Umbilical cord (tissue), 2 donors: ENCODE measurements around the gene TPSG1. TPM values are rescaled to one million over a fixed set of nuclear protein-coding genes. Genes with fewer than 3 reads are reported as not detected.

Experiments used
- DNase-seq: peaks from one replicate; pipeline ENCODE4 v3.0.0-alpha.2; 2015; ENCODE audit warnings: low spot score
- total RNA-seq: library from RNA; depleted of rRNA; stranded (reverse); fragments of >200 nt; gene quantifications from one replicate; pipeline ENCODE4 v1.2.3, GENCODE V29; 2014; ENCODE audit warnings: low replicate concordance; ENCODE audit not compliant: insufficient read depth

Gene TPSG1
- total RNA-seq, 1 donor from 2014 or later = not detected

GRCh38 chr16:1177750-1178149 lies 47.3 kb downstream of the TPSG1 start:
- DNase-seq = no peak

- no peak for DNase-seq
Observed at GRCh38 chr16:1177053-1177452, 48.0 kb downstream of the TPSG1 start.

DNA sequence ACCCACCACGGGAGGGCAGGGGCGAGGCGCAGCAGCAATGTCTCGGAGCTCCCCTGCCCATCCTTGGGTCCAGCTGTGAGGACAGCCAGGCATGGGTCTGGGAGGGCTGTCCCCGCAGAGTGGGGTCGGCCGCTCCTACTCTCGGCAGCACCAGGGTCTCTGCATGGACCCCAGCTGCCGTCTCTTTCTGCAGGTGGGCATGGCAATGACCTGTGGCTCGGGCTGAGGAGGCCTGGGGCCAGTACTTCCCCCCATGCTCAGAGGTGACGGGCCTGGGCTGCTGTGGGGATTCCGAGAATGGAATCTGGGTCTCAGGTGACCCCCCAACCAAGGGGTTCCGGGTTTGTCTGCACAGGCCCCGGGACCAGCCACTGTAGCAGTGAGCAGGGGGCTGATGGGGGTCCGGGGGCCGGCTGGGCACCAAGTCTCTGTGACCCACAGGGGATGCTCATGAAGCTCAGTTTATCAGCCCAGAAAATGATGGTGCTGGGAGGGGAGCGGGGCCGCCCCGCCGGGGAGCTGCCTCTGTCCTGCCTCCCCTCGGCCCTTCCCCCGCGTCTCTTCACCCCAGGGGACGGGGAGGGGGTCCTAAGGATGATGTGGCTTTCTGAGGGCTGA lies 48.7 kb downstream of the TPSG1 start:
- no peak for DNase-seq

DNA sequence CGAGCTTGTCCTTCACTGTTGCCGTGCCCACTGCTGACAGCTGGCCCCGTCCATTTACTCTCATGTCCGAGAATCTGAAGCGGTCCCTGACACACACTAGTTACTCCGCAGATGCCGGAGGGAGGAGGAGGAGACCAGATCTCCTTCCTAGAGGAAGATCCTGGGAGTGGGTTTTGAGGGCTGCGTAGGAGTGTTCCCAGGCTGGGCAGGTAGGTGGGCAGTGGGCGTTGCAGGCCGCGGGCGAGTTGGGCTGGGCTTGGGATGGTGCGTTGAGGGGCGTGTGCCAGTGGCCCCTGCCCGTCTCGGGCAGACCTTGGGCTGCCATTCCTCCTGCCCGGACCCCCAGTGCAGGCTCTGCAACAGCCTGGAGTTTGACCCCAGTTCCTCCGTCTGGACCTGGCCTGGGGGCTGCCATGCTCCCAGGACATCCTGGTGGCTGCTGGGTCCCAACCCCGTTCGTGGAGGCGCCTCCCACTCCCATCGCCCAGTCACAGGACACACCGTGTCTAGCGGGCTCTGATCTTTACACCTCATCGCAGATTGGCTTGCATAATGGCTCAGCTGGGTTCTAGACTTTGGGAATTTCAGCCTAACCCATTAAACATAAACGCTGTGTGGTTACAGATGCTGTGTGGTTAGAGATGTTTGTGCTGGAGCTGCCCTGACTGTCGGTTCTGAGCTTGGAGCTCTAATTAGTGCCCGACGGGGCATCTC lies 49.3 kb downstream of the TPSG1 start:
- DNase-seq = no peak

- no peak for DNase-seq
Observed at GRCh38 chr16:1174477-1175357, 50.4 kb downstream of the TPSG1 start.

DNA sequence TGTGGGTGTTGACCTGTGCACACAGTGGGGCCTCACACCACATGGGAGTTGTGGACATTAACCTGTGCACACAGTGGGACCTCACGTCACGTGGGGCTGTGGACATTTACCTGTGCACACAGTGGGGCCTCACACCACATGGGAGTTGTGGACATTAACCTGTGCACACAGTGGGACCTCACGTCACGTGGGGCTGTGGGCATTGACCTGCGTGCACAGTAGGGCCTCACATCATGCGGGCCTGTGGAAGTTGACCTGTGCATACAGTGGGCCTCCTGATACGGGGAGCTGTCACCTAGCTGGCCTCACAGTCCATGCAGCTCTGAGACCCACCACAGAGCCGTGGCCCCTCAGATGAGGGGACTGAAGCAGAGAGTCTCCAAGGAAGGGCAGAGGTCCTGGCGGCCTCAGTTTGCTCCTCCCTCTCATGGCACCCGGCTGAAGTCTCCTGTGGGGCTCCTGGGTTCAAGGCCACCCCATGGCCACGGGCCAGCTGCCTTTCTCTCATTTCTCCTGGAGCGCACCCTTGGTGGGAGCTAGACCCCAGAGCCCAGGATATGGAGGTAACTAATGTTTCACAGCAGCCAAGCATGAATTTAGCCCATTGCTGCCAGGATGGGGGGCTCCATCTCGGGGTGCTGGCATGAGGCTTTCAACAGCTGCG lies 51.1 kb downstream of the TPSG1 start:
- no peak for DNase-seq

DNA sequence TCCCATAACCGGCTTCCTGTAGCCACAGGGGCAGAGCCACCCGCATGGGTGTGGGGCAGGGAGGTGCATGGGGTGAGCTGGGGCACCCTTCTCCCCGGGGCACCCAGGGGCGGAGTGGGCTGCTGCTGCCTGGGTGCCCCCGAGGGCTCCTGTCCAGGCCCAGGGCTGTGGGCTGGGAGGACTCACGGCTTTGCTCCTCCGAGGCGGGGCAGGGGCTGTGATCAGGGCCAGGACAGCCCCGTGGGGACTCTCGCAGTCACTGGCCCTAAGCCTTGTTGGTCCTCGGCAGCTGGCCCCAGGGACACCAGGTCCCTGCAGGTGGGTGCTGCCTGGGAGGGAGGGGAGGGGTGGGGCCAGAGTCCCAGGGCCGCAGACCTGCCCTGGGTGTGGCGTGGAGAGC lies 52.4 kb downstream of the TPSG1 start:
- no peak for DNase-seq

- no peak for DNase-seq
Observed at GRCh38 chr16:1171854-1172428, 53.1 kb downstream of the TPSG1 start.

Other genes starting within 250 kb of the TPSG1 start
- 5.8 TPM for gene SOX8, start 243.5 kb downstream of the TPSG1 start, total RNA-seq
- gene SSTR5, start 152.5 kb downstream of the TPSG1 start, total RNA-seq = not detected
- gene C1QTNF8, start 129.0 kb downstream of the TPSG1 start, total RNA-seq = not detected
- gene CACNA1H, start 72.2 kb downstream of the TPSG1 start, total RNA-seq = 8.7 TPM
- 1.9 TPM for gene TPSB2, start 4.9 kb upstream of the TPSG1 start, total RNA-seq
- 8.9 TPM for gene TPSAB1, start 15.4 kb upstream of the TPSG1 start, total RNA-seq
- not detected for gene TPSD1, start 30.8 kb upstream of the TPSG1 start, total RNA-seq
- 47.4 TPM for gene UBE2I, start 84.4 kb upstream of the TPSG1 start, total RNA-seq
- gene BAIAP3, start 108.4 kb upstream of the TPSG1 start, total RNA-seq = 0.24 TPM
- gene TSR3, start 126.6 kb upstream of the TPSG1 start, total RNA-seq = 55.6 TPM
- 59.9 TPM for gene GNPTG, start 126.7 kb upstream of the TPSG1 start, total RNA-seq
- gene UNKL, start 189.4 kb upstream of the TPSG1 start, total RNA-seq = 3.4 TPM
- 20.7 TPM for gene UQCC4, start 195.5 kb upstream of the TPSG1 start, total RNA-seq
- gene PERCC1, start 205.8 kb upstream of the TPSG1 start, total RNA-seq = 3.1 TPM
- gene CCDC154, start 219.3 kb upstream of the TPSG1 start, total RNA-seq = 0.48 TPM
- 35.2 TPM for gene CLCN7, start 249.8 kb upstream of the TPSG1 start, total RNA-seq